Measurements from ENCODE around the gene ERI3.
A peak's percentile ranks its signal among the peaks of the same experiment; 100 is the strongest.

ERI3 gene

DNA sequence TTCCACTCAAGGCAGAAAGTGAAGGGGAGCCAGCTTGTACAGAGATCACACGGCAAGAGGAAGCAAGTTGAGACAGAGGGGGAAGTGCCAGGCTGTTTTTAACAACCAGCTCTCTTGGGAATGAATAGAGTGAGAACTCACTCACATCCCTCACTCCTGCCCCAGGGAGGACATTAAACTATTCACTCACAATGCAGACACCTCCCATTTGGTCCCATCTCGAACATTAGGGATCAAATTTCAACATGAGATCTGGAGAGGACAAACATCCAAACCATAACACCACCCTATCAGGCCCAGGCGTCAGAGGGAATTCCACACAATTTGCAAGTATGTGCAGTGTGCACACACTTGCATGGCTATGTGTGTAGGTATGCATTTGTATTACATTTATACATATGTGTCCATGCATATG lies 79.1 kb downstream of the ERI3 start:
- TF ChIP-seq, protein P1, sequence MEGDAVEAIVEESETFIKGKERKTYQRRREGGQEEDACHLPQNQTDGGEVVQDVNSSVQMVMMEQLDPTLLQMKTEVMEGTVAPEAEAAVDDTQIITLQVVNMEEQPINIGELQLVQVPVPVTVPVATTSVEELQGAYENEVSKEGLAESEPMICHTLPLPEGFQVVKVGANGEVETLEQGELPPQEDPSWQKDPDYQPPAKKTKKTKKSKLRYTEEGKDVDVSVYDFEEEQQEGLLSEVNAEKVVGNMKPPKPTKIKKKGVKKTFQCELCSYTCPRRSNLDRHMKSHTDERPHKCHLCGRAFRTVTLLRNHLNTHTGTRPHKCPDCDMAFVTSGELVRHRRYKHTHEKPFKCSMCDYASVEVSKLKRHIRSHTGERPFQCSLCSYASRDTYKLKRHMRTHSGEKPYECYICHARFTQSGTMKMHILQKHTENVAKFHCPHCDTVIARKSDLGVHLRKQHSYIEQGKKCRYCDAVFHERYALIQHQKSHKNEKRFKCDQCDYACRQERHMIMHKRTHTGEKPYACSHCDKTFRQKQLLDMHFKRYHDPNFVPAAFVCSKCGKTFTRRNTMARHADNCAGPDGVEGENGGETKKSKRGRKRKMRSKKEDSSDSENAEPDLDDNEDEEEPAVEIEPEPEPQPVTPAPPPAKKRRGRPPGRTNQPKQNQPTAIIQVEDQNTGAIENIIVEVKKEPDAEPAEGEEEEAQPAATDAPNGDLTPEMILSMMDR (IDR thresholded peaks at IDR 0.05; ENCODE audit: insufficient read depth, missing control alignments) = no peak
- DNase-seq (ENCODE audit: insufficient read length, low spot score) = no peak
- FAIRE-seq = no peak

DNA sequence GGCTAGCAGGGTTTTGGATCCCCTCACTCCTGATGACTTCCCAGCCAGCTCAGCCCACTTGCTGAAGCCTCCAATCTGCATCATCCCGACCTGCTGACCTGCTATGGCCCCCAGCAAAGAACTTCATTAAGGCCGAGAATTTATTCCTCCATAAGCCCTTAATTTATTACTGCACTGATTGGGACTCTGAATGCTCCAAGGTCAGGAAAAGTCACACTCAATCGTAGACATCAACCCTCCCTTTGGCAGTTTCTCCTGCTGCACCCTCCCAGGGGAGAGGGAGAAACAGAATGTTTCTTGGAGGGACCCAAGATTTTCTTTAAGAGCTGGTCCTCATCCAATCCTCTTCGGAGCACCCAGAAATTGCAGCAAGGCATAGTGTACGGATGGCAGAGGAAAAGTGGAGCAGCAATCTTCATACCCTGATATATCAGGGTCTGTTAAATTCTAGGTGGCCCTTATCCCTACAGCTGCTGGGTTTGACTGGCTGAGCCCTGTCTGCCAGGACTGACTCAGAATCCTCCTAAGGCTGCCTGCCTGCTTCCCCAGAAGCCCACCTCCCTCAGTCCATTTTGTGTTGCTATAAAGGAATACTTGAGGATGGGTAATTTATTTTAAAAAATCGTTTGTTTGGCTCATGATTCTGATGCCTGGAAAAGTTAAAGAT lies 79.6 kb downstream of the ERI3 start:
- DNase-seq (ENCODE audit: insufficient read length, low spot score) = no peak
- TF ChIP-seq, protein P1 (IDR thresholded peaks at IDR 0.05; ENCODE audit: insufficient read depth, missing control alignments) = no peak
- FAIRE-seq = no peak

DNA sequence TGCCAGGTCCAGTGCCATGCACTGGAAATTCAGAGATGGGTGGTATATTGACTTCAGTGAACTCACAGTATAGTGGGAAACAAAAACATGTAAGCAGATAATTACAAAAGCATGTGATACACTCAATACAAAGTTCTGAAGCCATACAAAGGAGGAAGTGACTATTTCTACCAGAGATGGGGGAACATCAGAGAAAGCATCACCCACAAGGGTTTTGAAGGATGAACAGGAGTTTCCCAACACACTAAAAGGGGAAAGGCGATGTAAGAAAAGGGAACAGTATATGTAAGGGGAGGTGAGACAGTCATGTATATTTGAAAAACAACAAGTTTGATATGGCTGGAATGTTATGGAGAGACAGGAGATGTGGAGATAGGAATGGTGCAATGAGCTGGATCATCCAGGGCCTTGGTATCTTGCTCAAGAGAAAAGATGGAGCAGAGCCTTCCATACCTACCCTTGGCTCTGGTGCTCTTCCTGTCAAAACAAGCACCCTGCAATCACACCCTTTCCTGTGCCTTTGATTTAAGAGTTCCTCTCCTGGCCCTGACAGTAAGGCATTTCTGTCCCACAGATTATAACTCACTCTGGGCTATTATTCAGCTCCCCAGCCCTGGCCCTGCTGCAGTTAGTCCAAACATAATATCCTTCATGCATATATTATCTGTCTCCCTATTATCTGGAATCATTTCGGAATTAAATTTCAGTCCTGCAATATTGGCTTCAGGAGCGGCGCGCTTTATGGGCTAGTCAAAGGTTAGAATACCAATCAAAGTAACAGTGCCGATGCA lies 81.3 kb downstream of the ERI3 start:
- TF ChIP-seq, protein P1 (IDR thresholded peaks at IDR 0.05; ENCODE audit: insufficient read depth, missing control alignments) = no peak
- DNase-seq (ENCODE audit: insufficient read length, low spot score) (no peak), FAIRE-seq (no peak)

DNA sequence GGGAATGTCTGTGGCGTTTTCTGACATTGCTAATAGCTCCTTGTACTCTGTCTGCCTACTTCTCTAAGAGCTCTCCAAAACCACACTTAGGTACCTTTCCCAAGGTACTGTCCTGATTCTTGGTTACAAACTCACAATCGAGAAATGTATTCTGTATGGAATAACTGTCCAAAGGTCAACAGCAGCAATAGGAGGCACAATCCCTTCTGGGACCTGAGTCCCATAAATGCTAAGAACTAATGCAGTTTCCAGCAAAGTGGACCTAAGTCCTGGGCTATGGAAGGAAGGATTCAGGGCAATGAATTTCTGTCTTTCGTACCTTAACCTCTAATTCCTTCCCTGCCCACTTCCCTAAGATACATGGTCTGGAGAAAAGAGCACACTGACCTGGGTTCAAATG lies 82.1 kb downstream of the ERI3 start:
- TF ChIP-seq, protein P1 (IDR thresholded peaks at IDR 0.05; ENCODE audit: insufficient read depth, missing control alignments) = no peak
- FAIRE-seq (peak; percentile 11), DNase-seq (ENCODE audit: insufficient read length, low spot score) (no peak)

DNA sequence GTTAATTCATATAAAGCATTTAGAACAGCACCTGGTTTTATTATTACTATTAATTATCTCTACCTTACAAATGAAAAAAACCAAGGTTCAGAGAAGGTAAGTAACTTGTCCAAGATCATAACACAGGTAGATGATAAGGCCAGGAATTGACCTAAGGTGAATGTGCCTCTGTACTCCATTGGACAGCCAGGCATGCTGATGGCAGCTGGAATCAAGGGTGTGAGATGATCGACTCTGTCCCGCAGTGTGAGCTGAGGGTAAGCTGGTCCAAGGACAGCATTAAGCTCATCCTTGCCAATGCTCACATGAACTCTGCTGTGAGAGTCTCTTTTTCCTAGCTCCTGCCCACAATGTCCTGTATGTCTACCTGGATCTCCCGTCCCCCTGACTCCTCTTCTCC lies 83.4 kb downstream of the ERI3 start:
- no peak for DNase-seq (ENCODE audit: insufficient read length, low spot score)
- no peak for FAIRE-seq
- TF ChIP-seq, protein P1 (IDR thresholded peaks at IDR 0.05; ENCODE audit: insufficient read depth, missing control alignments) = no peak

DNA sequence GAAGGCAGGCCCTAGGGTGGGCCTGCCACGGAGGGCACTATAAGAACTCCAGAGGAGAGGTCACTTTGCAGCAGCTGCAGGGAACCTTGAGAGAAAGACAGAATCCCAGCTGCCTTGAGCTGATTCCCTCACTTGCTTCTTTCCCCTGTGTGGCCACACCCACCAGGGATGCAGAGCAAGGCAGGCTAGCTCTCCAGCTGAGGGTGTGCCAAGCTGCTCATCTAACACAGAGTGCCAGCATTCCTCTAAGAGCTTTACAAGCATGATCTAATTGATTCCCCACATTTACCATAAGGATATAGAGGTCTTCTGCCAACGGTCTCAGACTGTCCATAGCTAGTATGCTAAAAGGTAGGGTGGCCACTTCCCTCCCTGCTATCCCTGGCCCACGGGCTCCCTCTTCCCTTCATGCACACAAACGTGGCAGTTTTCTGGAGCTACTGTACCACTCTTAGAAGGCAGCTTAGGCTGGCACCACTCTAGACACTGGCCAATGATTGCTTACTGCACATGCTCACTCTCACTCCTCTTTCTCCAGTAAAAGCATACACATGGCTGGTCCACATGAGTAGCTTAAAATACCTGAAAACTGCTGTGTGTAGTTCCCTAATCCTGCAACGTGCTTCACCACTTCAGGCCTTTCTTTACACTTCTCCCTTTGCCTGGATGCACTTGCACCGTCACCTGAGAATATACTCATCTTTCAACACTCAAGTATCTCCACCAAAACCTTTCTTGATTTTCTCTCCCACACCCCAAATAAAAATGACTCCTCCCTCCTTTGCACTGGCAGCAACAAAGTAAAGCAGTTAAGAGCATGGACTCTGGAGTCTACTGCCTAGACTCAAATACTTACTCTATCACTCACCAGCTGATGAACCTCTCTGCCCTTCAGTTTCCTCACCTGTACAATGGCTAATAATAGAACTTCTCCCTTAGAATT lies 84.1 kb downstream of the ERI3 start:
- FAIRE-seq (no peak), DNase-seq (ENCODE audit: insufficient read length, low spot score) (no peak)
- TF ChIP-seq, protein P1 (IDR thresholded peaks at IDR 0.05; ENCODE audit: insufficient read depth, missing control alignments) = no peak

Measured in D721Med (cell line).